Activated CD4-positive, alpha-beta T cell treated with anti-CD3 and anti-CD28 coated beads, Interleukin-2, Interleukin-6, amounts not matched to agents 100 ng/mL and 50 ng/mL, durations not matched to agents 16 hours and 8 hours (primary cell): ENCODE measurements around the gene CDCA7L.
"Not testable (repeated sequence)": the region's sequence is repeated elsewhere in the genome, so short reads cannot be mapped to it uniquely, and the experiment has no call there.

Experiments used
- DNase-seq: peaks from one replicate; pipeline ENCODE4 v3.0.0-alpha.2; 2020

The CDCA7L gene

DNA sequence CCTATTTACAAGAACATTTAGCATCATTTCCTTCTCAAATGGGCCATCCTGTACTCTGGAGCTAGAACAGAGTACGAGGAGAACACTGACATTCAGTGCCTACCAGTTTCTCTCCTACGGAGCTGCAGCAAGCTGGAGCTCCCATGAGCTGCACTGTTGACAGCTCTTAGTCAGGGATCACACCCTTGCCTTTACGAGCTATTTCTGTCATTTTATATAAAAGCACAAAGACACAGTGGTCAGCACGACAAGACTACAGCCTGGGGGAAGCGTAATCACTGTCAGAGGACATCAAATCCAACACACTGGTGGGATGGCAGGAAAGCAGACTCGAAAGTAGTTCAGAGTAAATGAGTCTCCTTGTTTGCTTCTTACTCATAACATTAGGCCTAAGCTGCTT is 2.7 kb downstream of the CDCA7L start:
- peak; percentile 24 for DNase-seq

DNA sequence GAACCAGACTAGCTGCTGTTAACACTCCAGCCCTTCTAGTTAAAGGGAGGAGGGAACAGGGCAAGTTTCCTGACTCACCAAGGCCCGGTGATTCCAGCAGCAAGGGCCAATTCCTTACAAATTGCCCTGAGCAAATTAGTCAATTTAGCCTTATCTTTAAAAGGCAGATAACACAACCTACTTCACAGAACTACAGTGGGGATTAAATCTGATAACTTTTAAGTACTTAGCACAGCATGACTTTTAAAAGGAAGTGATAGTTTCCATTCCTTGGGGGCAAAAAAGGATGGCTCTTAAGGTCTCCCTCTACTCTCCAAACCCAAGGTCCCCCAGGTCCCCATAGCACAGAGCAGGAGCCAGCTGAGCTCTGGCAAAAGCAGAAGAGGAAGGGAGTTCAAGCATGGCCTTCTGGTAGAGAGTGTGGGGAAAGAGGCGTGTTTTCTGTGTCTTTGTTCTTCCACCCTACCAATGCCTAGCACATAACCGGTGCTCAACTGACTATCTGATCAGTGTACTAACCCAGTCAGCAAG is 4.0 kb downstream of the CDCA7L start:
- peak; percentile 23 for DNase-seq

DNA sequence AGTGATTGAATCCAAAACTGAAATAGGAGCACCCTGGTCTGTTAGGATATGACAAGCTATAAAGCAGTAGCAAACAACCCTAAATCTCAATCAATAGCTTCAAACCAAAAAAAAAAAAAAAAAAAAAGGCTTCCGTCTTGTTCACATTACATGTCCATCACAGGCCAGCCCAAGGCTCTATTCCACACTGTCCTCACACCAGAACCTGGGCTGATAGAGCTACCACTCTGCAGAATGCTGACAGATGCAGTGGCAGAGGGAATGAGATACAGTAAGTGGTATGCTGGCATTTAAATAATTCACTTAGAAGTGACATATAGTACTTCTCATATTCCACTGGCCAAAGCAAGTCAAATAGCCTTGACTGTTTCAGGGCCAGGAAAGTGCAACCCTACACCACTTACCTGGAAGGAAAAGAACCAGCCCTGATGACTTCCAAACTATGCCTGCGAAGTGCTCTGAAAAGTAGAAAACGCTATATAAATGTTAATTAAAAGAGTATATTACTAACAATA is 5.8 kb downstream of the CDCA7L start:
- no peak for DNase-seq

DNA sequence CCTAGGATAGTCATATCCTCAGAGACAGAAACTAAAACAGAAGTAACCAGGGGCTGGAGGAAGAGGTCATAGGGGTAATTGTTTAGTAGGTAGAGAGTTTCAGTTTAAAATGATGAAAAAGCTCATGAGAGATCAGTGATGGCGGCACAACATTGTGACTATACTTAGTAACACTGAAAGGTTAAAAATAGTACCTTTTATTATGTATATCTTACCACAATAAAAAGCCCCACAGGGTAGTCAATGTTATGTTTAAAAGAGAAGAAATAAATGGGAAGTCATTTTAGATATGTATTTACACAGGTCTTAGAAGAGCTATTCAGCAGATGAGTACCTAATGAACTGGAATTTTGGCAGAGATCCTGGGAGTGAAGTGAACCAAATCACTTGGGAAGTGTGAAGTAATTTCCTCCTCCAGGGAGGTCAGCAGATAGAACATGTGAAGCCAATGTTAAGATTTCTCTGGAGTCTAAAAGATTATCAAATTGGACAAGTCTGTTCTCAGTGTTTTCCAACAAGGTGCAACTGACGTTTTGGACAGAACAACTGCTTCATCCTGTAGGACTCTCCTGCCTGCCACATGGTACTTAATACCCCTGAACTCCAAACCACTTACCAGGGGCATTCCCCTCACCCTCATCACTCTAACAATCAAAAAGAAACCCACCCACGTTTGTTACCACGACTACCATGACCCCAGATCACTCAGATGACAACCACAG is 6.4 kb downstream of the CDCA7L start:
- DNase-seq, result peak; percentile 87

DNA sequence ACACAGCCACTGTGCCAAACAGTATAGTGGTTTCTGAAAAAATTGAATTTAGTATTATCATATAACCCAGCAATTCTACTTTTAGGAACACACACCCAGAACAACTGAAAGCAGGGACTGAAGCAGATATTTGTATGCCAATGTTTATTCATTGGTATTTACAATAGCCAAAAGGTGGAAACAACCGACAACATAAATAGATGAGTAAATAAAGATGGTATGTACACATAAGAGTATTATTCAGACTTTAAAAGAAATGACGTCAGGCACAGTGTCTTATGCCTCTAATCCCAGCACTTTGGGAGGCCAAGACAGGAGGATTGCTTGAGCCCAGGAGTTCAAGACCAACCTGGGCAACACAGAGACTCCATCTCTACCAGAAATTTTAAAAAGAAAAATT is 7.2 kb downstream of the CDCA7L start:
- no peak for DNase-seq

DNA sequence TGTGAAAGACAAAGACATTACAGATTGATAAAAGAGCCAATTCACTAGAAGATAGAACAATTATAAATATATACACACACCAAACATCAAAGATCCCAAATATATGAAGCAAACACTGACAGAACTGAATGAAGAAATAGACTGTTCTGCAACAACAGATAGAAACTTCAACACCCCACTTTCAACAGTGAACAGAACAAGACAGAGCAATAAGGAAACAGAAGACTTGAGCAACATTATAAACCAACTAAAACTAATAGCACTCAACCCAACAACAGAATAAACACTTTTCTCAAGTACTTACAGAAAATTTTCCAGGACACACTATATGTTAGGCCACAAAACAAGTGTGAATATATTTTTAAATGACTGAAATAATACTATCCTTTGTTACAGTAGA is 10.9 kb downstream of the CDCA7L start:
- no peak for DNase-seq

DNA sequence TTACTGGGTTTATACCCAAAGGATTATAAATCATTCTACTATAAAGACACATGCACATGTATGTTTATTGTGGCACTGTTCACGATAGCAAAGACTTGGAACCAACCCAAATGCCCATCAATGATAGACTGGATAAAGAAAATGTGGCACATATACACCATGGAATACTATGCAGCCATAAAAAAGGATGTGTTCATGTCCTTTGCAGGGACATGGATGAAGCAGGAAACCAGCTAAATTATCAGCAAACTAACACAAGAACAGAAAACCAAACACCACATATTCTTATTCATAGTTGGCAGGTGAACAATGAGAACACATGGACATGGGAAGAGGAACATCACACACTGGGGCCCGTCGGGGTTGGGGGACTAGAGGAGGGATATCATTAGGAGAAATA is 12.4 kb downstream of the CDCA7L start:
- not testable (repeated sequence) for DNase-seq

DNA sequence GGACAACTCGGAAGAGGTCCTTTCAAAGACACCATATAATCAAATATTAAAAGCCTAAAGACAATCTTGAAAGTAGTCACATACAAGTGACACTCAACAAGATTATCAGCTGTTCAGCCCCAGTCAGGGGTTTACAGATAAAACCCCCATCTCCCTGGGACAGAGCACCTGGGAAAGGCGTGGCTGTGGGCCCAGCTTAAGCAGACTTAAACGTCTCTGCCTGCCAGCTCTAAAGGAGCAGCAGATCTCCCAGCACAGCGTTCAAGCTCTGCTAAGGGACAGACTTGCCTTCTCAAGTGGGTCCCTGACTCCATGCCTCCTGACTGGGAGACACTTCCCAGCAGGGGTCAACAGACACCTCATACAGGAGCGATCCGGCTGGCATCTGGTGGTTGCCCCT is 18.0 kb downstream of the CDCA7L start:
- DNase-seq, result no peak

DNA sequence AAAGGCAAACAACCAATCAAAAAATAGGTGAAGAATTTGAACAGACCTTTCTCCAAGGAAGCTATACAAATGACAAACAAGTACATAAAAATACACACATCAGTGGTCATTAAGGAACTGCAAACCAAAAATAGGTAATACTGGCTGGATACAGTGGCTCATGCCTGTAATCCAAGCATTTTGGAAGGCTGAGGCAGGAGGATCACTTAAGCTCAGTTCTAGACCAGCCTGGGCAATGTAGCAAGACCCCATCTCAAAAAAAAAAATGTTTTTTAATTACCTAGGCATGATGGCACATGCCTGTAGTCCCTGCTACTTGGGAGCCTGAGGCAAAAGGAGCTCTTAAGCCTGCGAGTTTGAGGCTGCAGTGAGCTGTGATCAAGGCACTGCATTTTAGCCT is 19.3 kb downstream of the CDCA7L start:
- DNase-seq, result no peak

DNA sequence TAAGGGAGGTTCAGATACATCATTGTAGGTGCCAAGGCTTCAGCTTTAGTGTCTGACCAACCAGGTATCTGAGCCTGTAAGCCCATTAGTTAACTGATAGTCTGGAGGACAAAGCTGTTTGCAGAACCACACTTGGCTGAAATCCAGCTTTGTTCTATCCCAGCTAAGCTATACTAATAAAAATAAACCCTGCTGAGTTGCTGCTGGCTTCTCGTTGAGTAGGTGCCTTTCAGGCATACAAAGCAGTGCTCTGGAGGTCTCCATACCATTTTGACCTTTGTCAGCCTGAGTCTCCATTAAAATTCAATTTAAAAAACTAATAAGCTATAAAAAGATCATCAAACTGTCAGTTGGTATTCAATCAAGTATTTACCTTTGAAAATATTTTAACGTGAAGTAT is 22.0 kb downstream of the CDCA7L start:
- DNase-seq, result no peak

DNA sequence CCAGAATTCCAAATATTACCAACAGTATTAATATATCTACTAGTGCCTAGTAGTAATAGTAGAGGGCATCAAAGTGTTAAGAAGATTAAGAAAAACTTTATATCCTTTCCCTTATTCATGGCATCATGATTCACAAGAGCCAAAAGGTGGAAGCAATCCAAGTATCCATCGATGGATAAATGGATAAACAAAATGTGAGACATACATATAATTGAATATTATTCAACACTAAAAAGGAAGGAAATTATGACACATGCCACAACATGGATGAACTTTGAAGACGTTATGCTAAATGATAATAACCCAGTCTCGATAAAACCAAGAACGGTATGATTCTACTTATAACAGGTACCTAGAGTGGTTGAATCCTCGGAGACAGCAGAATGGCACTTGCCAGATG is 23.1 kb downstream of the CDCA7L start:
- DNase-seq, result no peak

DNA sequence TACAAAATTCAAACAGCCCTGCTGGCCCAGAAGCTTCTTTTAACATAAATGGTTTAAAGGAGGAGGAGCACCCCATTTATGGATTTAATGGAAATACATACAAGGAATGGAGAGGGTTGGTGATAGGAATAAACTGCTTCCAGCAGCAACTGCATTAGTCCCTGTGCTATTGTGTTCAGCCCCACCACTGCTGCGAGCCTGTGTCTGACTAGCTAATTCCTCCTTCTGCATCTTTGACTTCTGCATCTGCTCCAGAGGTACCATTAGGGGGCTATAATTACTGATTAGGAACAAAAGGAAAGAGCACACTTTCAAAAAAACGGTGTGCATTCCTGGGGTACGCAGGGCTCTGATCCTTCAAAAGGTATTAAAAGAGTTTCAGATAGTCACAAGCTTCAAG is 24.8 kb downstream of the CDCA7L start:
- no peak for DNase-seq

DNA sequence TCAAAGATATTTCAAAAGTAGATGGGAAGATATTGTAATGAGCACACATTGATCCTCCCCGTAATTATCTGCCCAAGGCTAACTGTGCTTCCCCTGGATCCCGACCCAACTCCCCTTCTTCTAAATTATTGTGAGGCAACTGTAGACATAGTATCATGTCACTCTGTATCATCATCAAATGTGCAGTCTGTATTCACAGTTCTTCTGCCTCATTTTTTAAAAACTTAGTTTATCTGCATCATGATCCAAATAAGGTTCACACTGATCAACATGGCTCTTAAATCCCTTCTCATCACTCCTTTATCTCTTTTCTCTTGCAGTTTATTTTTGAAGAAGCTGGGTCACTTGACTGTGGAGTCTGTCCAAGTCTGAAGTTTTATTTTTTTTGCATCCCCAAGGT is 27.5 kb downstream of the CDCA7L start:
- DNase-seq, result no peak

DNA sequence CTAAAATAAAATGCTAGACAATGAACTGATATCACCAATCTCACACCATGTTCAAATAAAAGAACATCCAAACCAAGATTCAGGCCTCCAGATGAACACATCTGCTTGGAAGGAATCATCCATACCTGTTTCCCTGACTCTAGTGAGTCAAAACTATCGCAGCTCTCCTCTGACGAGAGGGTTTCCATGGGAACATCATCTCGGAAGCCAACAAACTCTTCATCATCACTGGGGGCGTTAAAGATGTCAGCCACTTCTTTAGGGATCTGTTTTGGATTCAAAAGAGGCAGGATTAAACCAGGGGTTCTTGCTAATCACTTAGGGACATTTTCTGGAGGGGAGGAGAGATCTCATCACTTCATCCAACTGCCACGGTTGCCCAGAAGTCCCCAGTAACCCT is 29.1 kb downstream of the CDCA7L start:
- no peak for DNase-seq

DNA sequence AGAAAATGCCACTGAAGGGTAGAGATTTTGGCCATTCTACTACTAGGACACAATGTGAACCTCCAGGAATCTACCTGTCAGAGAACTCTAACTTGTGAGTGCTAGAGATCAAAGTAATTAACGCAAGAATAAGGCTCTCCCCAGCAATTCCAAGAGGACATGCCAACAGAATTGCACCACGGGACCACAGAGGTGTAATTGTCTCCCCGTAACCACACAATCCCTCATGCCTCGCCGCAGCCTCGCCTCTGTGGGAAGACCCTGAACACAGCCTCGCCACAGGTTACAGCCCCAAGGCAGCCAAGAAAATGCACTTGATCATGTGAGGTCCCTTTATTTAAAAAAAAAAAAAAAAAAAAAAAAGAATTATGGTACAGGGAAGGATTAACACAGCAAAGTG is 29.5 kb downstream of the CDCA7L start:
- DNase-seq, result no peak

DNA sequence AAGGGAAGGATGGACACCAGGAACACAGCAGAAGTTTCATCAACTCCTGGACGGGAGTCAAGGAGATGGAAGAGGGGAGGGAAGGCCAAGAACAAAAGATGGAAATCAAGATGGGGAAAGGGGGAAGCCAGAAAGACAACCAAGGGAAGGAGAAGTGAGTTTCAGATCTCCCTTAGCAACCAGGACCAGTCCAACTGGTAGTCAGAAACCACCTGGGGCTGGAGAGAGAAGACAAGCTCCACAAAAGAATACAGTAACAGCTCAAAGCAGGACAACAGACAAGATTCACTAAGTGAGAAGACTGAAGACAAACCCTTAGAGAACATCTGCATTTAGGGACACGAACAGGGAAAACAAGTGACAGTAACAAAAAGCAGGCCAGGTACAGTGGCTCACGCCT is 30.6 kb downstream of the CDCA7L start:
- DNase-seq, result no peak

DNA sequence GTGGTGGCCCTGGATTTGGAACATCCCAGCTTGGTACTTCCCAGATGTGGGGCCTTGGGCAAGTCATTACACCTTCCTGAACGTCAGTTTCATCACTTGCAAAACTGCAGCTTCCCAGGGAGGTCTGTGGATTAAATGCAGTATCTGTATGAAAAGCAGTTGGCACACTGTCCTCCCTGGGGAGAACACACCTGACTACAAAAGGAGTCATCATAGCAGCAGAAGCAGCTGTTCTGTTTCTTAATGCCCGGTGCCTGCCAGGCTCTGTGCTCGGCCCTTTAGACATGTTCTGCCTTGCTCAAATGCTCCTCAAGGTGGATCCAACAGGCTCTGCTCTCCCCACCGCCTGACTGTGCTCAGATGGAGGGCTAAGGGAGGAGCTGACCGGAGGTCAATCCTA is 31.0 kb downstream of the CDCA7L start:
- DNase-seq, result no peak

DNA sequence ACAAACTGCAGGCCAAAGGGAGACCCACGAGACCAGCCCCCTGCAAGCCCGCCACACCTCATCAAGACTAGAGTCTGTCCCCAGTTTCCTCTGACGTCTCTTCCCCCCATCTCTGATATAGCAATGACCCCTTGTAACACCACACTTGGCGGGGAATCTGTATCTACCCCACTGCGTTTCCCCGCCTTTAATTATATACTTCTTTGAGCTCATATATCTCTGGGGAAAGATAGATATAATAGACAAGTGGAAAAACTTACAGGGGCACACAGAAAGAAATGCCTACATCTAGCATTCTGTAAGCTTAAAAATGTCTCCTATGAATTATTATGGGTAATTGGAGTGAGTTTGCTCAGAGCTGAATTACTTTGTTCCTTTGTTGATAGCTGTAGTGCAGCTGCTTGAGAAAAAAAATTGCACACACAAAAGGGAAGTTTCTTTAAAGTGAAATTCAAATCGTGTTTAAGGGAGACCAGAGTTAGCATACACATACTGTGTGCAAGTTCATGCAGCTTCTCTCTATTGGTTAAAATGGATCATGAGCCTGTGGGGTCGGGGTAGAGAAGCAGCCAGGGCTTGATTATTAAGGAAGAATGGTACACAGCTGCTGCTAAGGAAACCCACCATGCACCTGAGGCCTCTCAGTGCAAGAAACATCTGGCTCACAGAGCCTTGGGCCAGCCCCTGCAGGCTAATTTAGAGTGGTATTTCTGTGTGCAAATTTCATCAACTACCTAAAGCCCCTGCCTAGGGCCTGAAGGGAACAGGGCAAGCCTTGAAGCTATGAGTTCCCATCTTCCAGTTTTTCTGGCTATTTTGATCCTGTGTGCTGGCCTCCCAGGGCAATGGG is 32.5 kb downstream of the CDCA7L start:
- no peak for DNase-seq

DNA sequence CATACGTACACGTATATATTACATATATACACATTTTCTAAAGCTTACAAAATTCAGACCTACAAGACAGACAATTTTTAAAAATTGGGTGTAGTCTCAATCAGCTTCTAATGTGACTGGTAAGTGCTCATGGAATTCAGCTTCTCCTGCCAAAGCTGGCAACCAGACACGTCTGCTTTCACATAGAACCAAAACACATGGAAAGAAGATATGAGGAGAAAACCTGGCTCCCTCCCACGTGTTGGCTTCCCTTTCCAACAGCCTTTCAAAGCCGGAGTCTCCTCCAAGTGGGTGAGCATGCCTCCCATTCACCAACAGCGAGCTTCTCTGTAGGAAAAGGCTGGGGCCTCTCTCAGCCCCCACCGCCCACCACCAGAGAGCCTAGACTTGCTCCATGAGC is 33.4 kb downstream of the CDCA7L start:
- DNase-seq, result no peak

DNA sequence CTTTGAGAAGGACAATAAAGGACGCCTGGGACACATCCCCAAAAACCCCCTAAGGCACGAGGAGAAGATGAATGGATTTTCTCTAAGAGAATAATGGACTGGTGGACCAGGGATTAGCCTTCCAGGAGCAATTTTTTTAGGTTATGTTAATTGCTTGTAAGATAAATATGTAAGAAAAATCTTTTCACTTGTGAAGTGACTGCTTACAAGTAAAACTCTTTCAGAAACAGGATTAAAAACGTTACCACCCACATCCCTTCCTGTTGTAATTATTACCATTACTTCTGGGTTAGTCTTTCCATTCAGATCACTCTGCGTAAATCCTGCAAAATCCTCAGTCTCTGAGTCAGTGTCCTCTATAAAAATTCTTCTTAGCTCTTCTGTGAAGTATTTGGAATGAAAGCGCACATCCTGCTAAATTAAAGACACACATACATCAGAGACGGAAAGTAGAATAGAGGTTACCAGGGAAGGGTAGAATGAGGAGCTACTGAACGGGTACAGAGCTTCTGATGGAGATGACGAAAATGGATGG is 34.3 kb downstream of the CDCA7L start:
- DNase-seq, result no peak

DNA sequence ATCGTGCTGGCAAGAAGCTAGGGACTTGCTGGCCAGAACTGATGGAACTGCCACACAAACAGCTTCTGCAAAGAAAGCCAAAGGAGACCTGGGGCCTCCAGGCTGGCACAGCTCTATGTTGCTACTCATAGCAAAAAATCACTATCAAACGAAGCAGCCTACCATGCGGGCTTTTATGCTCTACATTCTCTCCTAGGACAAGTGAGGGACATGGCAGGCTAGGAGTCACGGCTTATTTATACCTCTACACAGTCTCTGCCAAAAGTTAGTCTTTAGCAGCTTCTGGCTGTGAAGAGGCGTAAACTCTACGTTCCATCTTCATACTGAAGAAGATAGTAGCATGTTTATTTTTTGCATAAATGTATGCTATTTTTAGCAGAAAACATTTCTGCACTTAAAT is 35.4 kb downstream of the CDCA7L start:
- DNase-seq, result no peak

DNA sequence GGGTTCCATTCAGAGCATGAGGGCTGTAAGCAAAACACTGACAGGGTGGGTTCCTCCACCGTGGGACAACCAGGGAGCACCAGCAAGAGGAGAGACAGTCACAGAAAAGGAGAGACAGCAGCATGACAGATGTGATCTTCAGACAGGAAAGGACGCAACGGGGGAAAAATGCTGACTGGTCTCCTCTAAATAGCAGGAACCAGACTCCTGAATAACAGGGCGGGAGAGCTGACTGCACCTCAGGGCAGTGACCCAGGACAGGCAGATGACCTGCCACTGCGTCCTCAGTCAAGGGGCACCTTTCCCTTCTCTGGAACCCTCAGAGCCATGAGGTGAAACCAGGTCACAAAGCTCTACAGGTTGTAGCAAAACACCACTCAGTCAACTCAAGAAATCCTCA is 37.0 kb downstream of the CDCA7L start:
- no peak for DNase-seq

DNA sequence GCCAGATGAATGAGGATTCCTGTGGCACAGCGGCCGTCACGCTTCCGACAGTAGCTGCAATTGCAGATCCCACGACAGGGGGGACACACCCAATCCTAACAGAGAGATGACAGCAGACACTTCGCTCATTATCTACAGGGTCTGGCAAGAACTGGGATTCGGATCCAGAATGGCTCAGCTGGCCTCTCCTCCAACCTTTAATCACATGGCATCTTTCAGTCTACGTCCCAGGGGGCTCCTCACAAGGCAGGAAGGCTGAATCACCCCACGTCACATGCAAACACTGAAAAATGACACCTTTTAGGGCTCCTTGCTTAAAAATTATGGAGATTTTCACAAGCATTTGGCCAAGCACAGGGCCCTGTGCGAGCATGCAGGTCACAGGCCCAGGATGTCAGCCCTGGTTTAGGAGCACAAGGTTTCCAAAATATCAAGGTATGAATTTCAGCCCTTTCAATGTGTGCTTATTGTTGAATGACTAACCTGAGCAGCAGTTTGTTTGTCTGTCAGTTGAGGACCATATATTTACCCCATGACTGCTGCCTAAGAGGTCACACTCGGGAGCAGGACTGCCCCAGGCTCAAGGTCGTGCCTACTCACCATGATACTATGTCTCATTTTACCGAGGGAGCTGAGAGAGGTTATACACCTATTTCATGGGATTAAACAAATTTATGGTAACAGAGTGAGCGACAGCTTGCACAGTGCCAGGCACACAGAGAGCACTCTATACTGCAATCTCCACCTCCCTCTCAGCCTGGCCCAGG is 42.5 kb downstream of the CDCA7L start:
- no peak for DNase-seq
